ENCODE data around the gene ZNF331.

Gene ZNF331

GRCh38 chr19:53536225-53536548 lies 1.8 kb upstream of the ZNF331 start:
- no peak for TF ChIP-seq SPI1 (IDR thresholded peaks at IDR 0.05; ENCODE audit: borderline replicate concordance, low read depth)
- no peak for TF ChIP-seq CTCF (IDR thresholded peaks at IDR 0.05; ENCODE audit: insufficient read depth, low read length)
- no peak for TF ChIP-seq REST (IDR thresholded peaks at IDR 0.05; ENCODE audit: insufficient replicate concordance, low read depth)
- Histone ChIP-seq H3K4me3 (replicated peaks; ENCODE audit: insufficient read depth, low read length) (no peak overlapping the region), H3K27ac (replicated peaks) (no peak overlapping the region), H3K27me3 (ENCODE audit: insufficient read depth, poor library complexity, severe bottlenecking) (no peaks in the 10 kb centered on the region)
- DNase-seq (ENCODE audit: low read depth in 1 of 2, low spot score in 1 of 2) = no peak

- H3K27ac ChIP-seq (replicated peaks) = peak overlapping the region; percentile 83
- no peak for DNase-seq (ENCODE audit: low read depth in 1 of 2, low spot score in 1 of 2)
Measured at GRCh38 chr19:53537121-53537520, 824 bp upstream of the ZNF331 start.

GRCh38 chr19:53538378-53539109 lies 599 bp downstream of the ZNF331 start:
- H3K27ac ChIP-seq (replicated peaks) = peak overlapping the region; percentile 83
- no peak for DNase-seq (ENCODE audit: low read depth in 1 of 2, low spot score in 1 of 2)
- peak overlapping the region; percentile 56 for H3K4me3 ChIP-seq (replicated peaks; ENCODE audit: insufficient read depth, low read length)
- no peak for TF ChIP-seq REST (IDR thresholded peaks at IDR 0.05; ENCODE audit: insufficient replicate concordance, low read depth)
- no peak for TF ChIP-seq CTCF (IDR thresholded peaks at IDR 0.05; ENCODE audit: insufficient read depth, low read length)
- no peak for TF ChIP-seq POLR2AphosphoS5 (IDR thresholded peaks at IDR 0.05; ENCODE audit: low read depth)
- no peak for TF ChIP-seq GABPA (IDR thresholded peaks at IDR 0.05; ENCODE audit: low read depth)
- no peak for TF ChIP-seq SPI1 (IDR thresholded peaks at IDR 0.05; ENCODE audit: borderline replicate concordance, low read depth)
- no peaks in the 10 kb centered on the region for H3K27me3 ChIP-seq (ENCODE audit: insufficient read depth, poor library complexity, severe bottlenecking)

More at GRCh38 chr19:53537121-53537520, 824 bp upstream of the ZNF331 start:
- TF ChIP-seq CTCF (IDR thresholded peaks at IDR 0.05; ENCODE audit: insufficient read depth, low read length) (no peak), GABPA (IDR thresholded peaks at IDR 0.05; ENCODE audit: low read depth) (no peak), POLR2AphosphoS5 (IDR thresholded peaks at IDR 0.05; ENCODE audit: low read depth) (no peak), REST (IDR thresholded peaks at IDR 0.05; ENCODE audit: insufficient replicate concordance, low read depth) (no peak), SPI1 (IDR thresholded peaks at IDR 0.05; ENCODE audit: borderline replicate concordance, low read depth) (no peak)
- no peak overlapping the region; the same call in 1 of the 2 replicates for H3K4me3 ChIP-seq (replicated peaks; ENCODE audit: insufficient read depth, low read length)
- H3K27me3 ChIP-seq (ENCODE audit: insufficient read depth, poor library complexity, severe bottlenecking) = no peaks in the 10 kb centered on the region

Data from HL-60 (cell line).